ENCODE results near the gene ZNF358. TPM values are rescaled to one million over a fixed set of nuclear protein-coding genes. Genes with fewer than 3 reads are reported as not detected.

ZNF358 gene
- 10 to 100 TPM; 21.4 to 62.9 (median 49.1) TPM for polyA plus RNA-seq

DNA sequence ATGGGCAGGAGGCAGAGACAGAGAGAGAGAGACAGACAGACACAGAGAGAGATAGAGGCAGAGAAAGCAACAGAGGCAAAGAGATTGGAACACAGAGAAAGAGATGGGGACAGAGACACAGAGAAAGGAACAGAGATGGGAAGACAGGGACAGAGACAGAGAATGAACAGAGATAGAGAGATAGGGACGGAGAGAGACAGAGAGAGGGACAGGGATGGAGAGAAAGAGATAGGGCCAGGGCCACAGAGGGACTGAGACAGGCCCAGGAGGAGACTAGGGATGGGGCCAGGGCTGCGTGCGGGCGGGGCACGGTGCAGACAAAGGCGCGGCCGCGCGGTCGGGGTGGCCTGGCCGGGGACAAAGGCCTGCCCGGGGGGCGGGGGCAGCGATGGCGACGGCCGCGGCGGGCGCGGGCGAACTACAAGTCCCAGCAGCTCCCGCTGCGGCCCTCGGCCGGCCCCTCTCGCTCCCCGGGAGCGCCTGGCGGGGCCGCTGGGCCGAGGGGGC lies at the start of gene ZNF358:
TSS of gene ZNF358 (plus strand) at position 459 of the 507 bp plus-strand sequence. CDS start 3,140 bp downstream, outside the sequence.
- peak within 1 kb of the TSS; percentile 28 for H3K27ac ChIP-seq (ENCODE audit: low read depth, low read length)
- WGBS, 3 donors: 0 to 3% (median 2%) methylated on average over 7 to 33 of the region's 33 CpGs

- WGBS, 3 donors: 97 to 98% (median 98%) methylated on average over 85 to 86 of the region's 86 CpGs
- H3K27ac ChIP-seq (ENCODE audit: low read depth, low read length): no peak overlapping the region
Measured at GRCh38 chr19:7467009-7467989, 48.6 kb upstream of the ZNF358 start.

DNA sequence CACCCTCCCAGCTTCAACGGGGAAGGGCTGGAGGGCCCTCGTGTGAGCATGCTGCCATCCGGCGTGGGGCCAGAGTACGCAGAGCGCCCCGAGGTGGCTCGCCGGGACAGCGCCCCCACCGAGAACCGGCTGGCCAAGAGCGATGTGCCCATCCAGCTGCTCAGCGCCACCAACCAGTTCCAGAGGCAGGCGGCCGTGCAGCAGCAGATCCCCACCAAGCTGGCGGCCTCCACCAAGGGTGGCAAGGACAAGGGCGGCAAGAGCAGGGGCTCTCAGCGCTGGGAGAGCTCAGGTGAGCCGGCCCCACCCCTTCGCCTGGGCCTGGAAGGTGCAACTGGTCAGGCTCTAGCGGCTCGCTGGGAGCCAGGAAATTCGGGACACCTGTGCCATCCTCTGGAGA lies 47.1 kb upstream of the ZNF358 start:
- 92 to 93% (median 93%) methylated on average over 24 of the region's 24 CpGs for WGBS, 3 donors

DNA sequence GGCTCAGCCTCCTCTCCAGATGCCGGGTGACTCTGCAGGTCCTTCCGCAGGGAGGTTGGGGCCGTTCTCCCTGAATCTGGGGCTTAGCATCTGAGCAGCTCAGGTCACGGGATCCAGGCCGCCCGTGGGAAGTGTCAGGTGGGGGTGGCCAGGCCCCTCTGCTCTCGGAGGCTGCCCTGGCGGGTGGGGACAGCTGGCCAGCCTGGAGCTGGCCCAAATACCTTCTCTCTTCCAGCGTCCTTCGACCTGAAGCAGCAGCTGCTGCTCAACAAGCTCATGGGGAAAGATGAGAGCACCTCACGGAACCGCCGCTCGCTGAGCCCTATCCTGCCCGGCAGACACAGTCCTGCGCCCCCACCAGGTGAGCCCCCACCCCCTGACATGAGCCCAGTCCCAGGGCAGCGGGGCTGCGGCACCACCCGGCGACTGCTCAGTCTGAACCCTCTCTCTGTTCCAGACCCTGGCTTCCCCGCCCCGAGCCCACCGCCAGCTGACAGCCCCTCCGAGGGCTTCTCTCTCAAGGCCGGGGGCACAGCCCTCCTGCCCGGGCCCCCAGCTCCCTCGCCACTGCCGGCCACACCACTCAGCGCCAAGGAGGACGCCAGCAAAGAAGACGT lies 46.1 kb upstream of the ZNF358 start:
- WGBS, 3 donors: 70 to 93% (median 92%) methylated on average over 31 of the region's 31 CpGs
- no peak overlapping the region for H3K27ac ChIP-seq (ENCODE audit: low read depth, low read length)

More for the DNA sequence above, 47.1 kb upstream of the ZNF358 start:
- no peak overlapping the region for H3K27ac ChIP-seq (ENCODE audit: low read depth, low read length)

GRCh38 chr19:7470540-7471305 lies 45.2 kb upstream of the ZNF358 start:
- WGBS, 3 donors: 56 to 90% (median 90%) methylated on average over 31 of the region's 31 CpGs

DNA sequence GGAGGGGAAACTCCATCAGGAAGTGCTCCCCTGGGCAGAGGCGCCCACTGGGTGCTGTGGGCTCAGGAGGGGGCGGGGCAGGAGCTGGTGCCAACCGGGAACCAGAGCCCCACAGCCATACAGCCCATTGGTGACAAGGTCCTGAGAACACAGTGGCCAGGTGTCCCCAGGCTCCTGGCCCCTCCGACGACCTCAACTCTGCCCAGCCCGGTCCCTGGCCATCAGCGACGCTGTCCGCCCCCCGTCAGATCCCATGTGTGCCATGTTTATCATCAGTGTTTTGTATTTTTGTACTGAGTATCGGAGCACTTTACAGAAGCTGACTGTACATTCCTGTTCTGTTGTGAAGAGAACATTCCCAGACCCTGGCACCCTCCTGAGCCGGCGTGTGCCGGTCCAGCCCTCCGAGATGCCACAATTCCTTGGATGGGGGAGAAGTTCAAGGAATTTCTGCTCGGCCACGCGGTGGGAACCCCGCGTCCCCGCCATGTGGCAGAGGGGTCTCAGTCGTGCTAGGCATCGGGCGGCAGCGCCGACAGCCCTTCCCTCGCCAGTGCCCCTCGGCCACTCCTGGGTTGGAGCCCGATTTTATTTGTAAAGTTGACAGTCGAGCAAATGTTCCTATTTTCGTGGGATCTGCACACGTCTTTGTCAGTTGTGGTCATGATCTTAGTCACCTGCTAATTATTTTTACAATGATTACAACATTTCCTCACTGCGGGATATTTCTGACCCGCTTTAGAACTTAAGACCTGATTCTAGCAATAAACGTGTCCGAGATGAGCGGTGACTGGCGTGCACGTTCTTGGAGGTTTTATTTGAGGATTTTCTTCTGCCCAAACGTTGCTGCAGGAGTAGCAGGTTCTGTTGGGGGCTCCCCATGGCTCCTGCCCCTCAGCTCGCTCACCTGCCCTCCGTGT lies 43.9 kb upstream of the ZNF358 start:
- WGBS, 3 donors: 83 to 93% (median 86%) methylated on average over 42 of the region's 42 CpGs
- no peak overlapping the region for H3K27ac ChIP-seq (ENCODE audit: low read depth, low read length)

More at GRCh38 chr19:7470540-7471305, 45.2 kb upstream of the ZNF358 start:
- no peak overlapping the region for H3K27ac ChIP-seq (ENCODE audit: low read depth, low read length)

DNA sequence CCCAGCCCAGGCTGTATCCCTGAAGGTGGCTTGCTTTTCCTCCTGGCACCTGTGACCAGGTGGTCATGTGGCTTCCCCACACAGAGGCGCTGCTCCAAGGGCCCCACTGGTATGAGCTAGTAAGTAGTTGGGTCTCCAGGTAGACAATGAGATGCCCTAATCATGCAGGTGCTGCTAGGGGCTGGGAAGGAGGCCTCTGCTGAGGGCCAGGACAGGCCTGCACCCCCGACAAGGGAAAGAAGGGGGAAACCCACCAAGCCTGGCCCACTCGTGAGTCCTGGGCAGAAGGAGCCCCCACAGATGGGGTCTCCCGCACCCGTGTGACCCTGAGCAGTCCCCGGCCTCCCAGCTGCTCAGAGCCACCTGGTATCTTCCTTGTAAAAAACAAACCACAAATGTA lies 40.2 kb upstream of the ZNF358 start:
- no peak overlapping the region for H3K27ac ChIP-seq (ENCODE audit: low read depth, low read length)
- 74 to 91% (median 84%) methylated on average over 6 of the region's 6 CpGs for WGBS, 3 donors

DNA sequence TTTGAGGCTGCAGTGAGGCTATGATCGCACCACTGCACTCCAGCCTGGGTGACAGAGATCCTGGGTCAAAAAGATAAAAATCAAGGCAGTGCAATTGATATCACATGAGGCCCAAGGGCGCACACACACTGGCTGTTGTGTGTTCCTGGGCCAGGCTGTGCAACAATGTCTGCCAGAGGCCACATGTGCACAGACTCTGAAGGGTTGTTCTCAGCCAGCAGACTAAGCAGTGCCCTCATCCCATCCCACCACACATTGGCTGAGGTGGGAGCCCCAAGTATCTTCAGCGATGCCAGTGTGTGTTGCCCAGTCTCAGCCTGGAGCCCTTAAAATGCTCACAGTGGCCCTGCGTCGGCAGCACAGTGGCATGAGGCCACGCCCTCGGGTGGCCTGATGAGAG lies 39.7 kb upstream of the ZNF358 start:
- H3K27ac ChIP-seq (ENCODE audit: low read depth, low read length): no peak overlapping the region
- WGBS, 3 donors: 82 to 87% (median 87%) methylated on average over 7 of the region's 7 CpGs

- WGBS, 3 donors: 84 to 89% (median 88%) methylated on average over 32 to 35 of the region's 35 CpGs
- H3K27ac ChIP-seq (ENCODE audit: low read depth, low read length): no peak overlapping the region
Measured at GRCh38 chr19:7476777-7477494, 39.0 kb upstream of the ZNF358 start.

DNA sequence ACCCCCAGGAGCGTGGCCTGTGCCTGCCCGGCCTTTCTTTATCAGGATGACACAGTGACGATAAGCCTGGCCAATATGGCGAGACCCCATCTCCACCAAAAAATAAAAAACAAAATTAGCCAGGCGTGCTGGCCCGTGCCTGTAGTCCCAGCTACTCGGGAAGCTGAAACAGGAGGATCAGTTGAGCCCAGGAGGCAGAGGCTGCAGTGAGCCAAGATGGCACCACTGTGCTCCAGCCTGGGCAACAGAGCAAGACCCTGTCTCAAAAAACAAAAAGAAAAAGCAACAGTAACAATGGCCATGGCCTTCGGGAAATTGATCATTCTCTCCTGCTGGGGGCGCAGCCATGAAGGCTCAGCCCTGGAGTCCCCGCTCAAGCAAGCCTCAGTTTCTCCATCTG lies 38.1 kb upstream of the ZNF358 start:
- no peak overlapping the region for H3K27ac ChIP-seq (ENCODE audit: low read depth, low read length)
- 86 to 93% (median 91%) methylated on average over 9 to 10 of the region's 10 CpGs for WGBS, 3 donors

DNA sequence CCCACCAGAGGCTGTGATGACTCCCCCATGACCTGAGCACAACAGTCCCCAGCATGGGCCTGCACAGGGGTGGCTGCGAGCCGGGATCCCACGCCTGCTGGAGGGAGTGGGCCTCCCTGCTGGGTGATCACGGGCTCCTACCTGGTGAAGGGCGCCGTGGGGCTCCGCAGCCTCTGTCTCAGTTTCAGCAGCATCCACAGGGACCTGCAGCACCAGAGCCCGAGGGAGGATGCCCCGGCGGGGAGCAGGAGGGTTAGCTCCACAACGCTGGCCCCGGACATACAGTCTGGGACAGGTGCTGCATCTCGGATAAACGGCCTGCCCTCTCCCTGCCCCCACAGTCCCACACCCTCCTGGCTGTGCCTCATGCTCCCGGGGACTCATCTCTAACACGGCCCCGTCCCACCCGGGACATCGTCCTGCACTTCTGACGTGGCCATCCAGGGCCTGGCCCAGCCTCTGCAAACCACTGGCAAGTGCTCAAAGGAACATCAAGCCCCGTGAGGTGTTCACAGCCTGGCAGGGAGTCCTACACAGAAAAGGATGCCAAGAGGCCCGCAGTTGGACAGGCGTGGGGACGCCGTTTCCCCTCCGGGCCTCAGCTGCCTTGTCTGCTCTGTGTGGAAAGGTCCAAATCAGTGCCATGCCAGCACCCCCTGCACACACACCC lies 37.6 kb upstream of the ZNF358 start:
- no peak overlapping the region for H3K27ac ChIP-seq (ENCODE audit: low read depth, low read length)
- 66 to 74% (median 70%) methylated on average over 26 of the region's 26 CpGs for WGBS, 3 donors

DNA sequence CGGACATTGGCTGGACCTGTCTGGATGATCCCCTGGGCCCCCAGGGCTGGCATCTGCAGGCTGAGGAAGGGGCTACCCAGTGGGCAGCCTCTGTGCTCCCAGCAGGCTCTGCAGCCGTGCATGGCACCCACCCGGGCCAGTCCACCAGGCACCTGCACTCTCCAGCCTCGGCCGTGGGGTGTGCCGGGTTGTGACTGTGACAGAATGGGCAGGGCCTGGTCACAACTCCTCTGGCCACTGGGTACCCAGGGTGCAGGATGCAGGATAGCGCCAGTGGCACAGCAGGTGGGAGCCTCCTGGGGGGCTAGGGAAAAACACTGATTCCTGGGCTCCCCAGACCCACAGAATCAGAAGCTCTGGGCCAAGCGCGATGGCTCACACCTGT lies 37.1 kb upstream of the ZNF358 start:
- 75 to 91% (median 86%) methylated on average over 9 of the region's 9 CpGs for WGBS, 3 donors
- no peak overlapping the region for H3K27ac ChIP-seq (ENCODE audit: low read depth, low read length)

DNA sequence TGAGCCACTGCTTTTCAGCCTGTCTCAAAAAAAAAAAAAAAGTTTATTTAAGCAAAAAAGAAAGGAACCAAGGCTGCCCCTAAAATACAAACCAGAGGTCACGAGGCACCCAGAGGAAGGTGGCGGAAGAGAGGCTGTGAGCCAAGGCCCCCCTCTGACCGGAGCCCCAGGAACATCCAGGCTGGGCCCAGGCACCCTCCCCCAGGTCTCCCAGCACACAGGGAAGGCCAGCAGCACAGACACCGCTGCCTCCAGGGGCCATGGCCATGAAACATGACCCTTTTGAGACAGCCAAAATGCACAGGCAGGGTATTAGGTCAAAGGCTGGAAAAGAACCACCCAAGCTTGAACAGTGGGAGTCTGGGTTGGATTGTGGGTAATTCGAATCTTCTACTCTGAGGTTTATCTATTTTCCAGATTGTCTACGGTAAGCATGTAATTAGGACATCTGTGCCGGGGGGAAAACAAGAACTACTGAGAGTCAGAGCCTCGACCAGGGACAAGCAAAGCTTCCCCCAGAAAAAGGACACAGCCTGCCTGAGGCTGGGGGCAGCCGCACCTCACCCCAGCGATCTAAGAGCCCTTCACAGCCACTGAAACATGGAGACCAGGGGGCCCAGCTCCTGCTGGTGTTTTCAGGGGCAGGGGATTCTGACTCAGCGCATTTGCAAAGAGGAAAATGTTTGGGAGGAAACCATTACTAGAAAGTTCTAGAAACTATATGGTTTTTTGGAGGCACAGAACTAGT lies 35.5 kb upstream of the ZNF358 start:
- 61 to 70% (median 63%) methylated on average over 11 of the region's 11 CpGs for WGBS, 3 donors
- no peak overlapping the region for H3K27ac ChIP-seq (ENCODE audit: low read depth, low read length)

GRCh38 chr19:7480970-7481255 lies 35.0 kb upstream of the ZNF358 start:
- 64 to 71% (median 66%) methylated on average over 7 of the region's 7 CpGs for WGBS, 3 donors
- H3K27ac ChIP-seq (ENCODE audit: low read depth, low read length): no peak overlapping the region

GRCh38 chr19:7482584-7483439 lies 33.1 kb upstream of the ZNF358 start:
- H3K27ac ChIP-seq (ENCODE audit: low read depth, low read length): no peak overlapping the region

More at GRCh38 chr19:7482584-7483439, 33.1 kb upstream of the ZNF358 start:
- WGBS, 3 donors: 37 to 55% (median 45%) methylated on average over 32 to 37 of the region's 37 CpGs

Measured in adipose tissue (tissue), 3 donors.